Tongue (tissue), 2 donors: ENCODE data around the gene PFKFB2. TPM values are rescaled to one million over a fixed set of nuclear protein-coding genes. Genes with fewer than 3 reads are reported as not detected.

Experiments
- DNase-seq: peaks from one replicate; pipeline ENCODE4 v3.0.0-alpha.2; 2015
- total RNA-seq: library from RNA; depleted of rRNA; stranded (reverse); fragments of >200 nt; gene quantifications from one replicate; pipeline ENCODE4 v1.2.3, GENCODE V29; 2014

PFKFB2 gene
- total RNA-seq, 1 donor from 2014 or later, result 9.5 TPM

DNA sequence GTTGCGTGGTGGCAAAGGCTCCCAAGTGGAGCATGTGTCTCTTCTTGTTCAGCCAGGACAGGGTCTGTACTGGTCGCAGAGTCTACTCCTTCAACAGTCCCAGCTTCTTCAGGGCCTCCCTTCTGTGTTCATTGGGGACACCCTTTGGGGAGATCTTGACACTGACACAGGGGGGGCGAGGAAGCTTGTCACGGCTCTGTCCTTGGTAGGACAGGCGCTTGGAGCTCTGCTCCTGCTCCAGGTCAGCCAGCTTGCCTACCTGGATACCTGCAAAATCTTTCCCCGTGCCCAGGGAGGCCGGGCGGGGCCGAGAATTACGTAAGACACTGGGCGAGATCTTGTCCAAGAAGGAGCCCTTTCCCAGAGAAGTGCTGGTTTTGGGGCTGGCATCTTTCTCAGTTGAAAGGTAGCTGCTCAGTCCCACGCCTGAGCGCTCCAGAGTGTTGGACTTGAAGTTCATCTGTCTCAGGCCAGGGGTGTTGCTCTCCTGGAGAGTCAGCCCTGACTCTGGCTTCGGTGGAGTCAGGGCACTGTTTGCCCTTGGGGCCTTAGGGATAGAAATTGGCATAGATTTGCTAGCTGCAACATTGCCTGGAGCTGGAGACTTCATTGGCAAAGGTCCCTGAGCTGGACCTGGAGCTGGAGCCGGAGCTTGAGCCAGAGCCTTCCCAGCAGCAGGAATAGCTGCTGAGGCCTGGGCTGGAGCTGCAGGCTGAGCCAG lies 31.0 kb upstream of the PFKFB2 start:
- DNase-seq, result no peak

DNA sequence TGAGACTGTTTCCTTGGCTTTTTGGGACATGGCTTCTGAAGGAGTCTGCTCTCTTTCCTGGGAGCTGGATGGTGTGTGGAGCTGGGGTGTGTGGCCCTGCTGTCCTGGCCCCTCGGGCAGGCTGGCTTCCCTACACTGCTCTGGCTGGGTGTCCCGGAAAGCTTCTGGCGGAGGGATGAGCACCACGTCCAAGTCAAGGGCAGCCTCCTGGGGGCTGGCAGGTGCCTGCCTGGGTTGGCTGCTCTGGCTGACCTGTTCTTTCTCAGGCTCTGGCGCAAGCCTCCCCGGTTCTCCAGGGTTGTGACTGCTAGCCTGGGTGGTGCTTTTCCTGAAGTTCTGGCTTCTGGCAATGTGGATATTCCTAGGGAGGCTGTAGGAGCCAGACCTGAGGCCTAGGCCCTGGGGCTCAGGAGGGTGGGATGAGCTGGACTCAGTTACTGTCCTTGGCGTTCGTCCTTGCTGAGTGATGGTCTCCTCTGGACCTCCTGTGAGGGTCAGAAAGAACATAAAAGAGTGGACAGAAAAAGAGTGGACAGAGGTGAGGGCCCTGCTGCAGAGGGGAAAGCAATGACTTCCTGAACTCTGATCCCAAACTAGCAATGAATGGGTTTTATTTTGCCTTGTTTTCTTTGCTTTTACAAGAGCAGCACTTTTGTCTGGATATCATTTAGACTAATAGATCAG lies 29.9 kb upstream of the PFKFB2 start:
- no peak for DNase-seq

DNA sequence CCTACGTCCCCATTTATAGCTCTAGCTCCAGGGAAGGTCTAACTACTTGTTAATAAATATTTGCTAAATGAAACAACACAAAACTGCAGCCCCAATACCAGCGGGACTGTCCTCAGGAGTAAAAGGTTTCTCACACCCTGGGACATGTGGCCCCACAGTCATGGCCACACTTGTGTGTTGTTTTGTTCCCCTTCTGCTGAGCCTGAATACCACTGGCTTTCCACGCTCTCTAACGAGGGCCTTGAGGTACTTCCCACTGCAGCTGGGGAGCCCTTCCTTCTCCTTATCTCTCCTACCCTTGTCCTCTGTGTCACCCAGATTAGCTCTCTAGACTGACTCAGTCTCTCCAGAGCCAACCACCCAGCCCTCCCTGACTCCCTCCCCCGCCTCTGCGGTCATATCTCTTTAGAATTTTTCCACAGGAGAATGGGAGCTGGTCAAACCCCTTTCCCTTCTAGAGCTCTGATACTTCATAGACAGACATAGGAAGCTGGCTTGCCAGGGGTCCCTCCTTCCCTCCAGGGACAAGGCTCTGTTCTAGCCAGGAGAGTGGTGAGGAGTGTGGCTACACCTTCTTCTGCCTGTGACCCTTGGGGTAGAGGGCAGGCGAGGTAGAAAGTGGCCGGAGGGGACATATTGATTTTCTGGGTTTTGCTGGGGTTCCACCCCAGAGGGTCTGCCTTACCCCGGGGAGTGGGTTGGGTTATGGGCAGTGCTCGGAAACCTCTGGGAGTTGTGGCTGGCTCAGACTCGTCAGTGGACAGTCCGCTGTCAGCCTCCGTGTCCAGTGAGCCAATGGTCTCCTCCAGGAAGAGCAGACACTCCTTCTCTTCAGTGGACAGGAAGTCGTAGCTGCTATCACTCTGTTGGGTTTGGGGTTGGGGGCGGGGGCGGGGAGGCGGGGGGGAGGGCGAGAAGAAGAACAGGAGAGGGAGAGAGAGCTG lies 28.6 kb upstream of the PFKFB2 start:
- no peak for DNase-seq

DNA sequence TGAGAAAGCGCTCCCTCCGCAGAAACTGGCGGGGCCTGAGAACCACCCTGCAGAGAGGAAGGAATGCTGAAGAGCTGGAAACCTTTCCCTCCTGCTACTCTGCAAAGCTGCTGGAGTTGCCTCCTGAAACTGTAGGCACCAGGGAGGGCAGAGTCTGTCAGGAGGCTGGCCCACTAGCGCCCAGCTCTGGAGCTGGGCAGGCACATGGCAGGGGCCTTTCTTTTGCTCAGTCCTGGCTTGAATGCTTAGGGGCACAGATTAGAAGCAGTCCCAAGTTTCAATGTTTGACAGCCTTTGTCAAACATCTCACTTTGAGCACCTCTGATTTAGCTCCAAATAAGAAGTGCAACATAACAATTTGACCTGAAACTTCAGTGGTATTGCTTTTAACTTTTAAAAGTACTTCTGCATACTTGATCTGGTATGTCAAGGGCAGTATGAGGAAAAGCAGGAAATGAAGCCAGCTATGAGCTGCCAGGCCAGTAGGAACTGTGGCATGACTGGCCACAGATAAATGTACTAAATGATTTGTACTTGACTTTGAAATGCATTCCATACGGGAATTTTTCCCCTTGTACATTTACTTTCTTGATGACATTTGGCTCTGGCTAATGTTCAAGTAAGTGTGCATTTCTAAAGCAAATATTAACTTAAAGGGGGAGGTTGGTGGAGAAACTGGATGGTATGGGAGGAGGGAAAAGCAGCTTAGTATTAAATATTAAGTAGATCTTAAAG lies 27.8 kb upstream of the PFKFB2 start:
- peak; percentile 30 for DNase-seq

DNA sequence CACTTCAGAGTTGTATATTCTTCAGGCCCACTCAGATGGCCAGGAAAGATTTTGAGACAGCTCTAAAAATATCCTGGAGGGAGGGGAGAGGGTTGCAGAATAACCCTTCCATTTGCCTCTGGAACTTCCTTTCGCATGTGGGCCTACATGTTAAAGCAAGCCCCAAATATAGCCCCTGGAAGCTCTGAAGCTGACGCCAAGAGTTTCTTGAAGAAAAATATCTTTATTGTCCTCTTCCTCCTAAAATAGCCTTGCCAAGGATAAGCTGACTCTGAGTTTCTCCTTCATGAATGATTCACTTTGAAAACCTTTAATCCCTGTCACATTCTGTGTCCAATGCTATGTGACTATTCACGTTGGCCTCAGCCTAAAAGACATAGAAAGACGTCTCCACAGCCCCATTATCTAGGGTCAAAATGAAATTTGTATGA lies 27.0 kb upstream of the PFKFB2 start:
- DNase-seq, result no peak

DNA sequence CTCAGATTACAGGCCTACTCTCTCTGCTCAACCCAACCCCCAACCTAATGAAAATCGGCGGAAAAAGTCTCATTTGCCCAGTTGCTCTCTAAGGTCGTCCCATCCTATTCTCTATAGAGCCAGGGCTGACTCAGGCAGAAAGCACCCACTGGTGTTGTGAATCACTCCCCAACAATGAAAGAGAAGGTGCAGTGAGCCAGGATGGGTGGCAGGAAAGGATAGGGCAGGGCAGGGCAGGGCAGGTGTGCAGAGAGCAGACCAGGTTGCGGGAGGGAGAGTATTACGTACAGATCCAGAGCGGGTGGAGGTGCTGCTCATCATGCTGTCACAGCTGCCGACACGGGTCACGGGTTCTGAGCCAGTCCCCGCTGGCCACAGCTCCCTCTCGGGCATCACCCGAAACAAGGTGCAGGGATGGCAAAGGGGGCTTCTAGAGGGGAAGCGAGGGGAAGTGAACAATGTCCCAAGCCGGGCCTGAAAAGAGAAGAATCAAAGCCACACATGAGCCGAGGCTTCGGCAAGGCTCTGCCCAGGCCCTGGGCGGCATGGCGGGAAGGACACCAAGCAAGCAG lies 25.8 kb upstream of the PFKFB2 start:
- no peak for DNase-seq

DNA sequence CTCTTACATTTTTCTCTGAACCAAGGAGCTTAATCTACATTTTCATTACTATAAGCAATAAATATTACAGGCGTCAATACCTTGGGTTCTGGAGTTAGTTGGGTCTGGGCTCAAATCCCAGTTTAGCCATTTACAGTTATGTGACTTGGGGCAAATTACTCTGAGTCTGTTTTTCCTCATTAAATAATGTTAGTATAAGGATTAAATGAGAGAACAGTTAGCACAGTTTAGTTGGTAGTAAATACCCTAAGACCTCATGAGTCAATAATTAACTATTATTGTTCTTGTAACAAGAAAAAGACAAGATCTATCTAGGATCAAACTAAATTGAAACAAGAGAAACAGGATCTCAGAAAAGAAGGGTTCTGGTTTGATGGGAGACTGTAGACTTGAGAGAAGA lies 25.2 kb upstream of the PFKFB2 start:
- DNase-seq, result no peak

DNA sequence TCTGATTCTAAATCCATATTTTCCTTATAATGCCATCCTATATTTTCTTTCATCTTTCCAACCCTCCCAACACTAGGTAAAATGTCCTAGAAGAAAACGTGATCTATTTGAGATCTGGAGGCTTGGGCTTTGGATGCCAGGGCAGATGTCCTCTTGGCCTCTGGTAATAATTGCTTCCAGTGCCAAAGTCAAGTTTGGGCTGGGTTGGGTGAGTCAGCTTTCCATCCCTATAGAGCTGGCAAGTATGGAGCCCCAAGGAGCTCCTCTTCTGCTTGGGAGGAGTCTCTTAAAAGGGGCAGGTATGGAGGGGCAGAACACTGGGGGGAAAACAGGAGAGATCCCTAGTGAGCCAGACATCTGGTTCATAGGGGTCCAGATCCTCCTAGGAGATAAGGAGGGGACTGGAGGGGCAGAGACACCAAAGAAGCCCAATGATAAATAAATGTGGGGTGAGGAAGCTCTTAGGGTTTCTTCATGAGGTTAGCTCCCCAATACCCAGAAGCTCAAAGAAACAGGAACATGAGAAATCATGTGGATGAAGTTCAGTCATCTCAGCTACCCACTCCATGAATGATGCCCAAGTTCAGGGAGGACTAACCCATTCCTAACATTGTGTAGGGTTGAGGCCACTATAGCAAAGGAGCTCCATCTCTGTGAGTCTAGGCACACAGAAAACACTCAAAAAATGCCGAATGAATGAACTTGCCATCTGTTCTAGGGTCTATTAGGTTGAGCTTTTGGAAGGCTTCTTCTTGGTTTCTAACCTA lies 24.0 kb upstream of the PFKFB2 start:
- no peak for DNase-seq

DNA sequence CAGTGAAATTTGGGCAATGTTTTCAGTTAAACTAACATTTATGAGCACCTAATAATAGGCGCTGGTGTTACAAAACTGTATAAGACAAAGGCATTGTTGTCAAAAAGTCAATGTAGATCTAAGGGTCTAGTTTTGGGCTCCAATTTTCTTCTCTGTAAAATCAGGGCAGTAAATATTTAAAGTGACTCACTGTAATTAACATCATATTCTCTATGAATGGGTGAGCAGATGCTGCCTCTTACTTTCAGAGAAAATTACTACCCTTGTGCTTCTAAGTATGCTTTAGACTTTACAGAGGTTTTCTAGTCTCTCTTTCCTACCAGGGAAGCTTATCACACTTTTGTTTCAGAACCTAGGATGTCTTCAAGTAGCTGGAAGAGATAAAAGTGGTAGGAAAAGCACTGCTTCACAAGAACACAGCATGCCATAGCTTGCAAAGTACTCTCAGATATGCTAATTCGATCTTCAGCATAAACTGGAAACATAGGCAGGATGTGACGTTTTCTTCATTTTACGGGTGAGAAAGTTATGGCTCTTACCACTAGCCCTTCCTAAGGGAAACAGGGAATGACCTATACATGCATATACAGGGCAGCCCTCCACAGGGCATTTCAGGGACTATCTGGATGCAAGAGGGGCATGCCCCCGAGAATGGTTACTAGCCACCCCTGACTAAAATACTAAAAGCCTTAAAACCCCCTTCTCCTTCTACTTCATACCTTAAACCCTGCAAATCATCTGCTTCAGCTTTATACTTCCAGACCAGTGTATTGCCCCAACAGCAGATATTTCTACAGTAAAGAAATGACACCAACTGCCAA lies 23.2 kb upstream of the PFKFB2 start:
- no peak for DNase-seq

DNA sequence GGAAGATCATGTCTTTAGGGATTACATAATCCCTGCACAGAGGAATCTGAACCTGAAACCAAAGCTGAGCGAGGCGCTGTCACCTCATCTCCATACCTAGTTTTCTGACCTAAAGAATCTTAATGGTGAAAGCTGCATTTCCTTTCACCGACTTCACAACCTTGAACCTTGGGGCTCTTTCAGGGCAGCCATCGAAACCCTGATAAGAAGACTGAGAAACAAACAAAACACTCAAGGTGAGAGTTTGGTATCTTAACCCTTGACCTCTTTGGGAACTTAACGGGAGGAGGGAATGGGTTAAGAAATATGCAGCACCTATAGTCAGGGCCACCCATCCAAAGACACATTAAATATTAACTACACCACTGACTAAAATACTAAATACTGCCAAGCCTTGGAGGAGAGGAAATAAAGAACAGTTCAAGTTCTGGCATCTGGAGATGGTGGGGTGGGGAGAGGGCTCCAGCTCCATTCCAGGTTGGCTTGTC lies 22.5 kb upstream of the PFKFB2 start:
- no peak for DNase-seq

DNA sequence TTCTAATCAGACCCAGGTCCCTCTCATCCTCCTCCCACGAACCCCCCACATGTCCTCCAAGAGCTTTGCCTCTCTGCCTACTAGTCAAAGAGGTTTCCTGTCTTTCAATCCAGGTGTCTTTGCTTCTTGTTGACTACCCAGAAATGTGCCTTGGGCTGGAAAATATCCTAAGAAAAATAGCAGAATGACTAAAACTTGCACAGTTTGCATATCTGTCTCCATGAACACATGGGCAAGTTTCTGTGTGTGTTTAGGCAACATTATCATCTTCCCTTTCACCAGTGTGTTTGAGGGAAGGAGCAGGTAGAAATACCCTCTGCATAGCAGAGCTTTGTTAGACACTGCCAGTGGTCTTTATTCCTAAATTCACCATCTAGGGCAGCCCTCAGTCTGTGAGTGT lies 22.1 kb upstream of the PFKFB2 start:
- no peak for DNase-seq

DNA sequence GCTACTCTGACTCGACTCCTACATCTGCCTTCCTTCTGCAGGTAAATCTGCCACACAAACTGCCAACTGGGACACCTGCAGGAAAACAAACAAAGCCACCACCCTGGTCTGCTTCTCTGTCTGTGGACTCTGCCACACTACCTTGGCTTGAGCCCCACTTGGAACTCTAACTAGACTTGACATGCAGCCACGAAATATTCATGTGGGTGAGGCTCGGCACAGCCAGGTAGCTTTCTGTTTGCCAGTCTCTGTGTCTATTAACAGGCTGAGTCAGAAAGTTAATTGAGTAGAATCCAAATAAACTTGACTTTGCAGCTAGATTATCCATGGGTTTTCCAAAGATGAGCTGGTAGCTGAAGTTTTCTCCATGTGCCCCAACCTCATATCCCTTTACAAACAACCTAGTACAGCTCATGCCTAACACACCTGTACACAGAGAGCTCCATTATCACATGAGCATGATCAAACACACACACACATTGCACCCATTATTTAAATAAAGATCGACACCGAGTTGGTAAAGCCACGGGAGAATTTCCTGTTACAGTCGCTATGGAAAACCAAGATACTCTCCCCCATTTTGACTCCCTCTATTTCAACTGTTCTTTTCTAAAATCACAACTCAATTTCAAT lies 21.3 kb upstream of the PFKFB2 start:
- DNase-seq, result no peak

DNA sequence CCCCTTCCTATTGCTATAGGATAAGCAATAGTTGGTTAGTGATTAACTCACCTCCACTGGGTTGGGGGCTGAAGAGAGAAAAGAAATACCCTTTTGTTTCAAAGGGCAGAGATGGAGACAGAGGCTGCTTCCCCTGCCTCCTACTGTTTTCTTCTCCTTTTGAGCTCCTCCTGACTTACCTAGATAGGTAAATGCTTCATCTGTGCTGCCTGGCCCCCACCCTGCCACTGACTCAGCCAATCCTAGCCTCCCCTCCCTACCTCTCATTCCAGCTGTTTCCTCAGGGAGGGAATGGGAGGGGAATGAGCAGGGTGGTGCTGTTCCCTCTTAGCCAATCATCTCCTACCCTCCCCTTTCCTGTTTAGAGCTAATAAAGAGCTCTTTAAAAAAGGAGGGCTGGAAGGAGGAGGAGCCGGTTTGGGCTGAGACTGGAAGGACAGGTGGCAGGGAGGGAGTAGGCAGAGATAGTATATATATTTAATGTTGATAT lies 20.5 kb upstream of the PFKFB2 start, which contains the start of gene C1orf116:
C1orf116 (minus strand) TSS at position 229 of the 490 bp plus-strand sequence. CDS start 5,158 bp downstream, outside the sequence.
- DNase-seq, result peak; percentile 68

DNA sequence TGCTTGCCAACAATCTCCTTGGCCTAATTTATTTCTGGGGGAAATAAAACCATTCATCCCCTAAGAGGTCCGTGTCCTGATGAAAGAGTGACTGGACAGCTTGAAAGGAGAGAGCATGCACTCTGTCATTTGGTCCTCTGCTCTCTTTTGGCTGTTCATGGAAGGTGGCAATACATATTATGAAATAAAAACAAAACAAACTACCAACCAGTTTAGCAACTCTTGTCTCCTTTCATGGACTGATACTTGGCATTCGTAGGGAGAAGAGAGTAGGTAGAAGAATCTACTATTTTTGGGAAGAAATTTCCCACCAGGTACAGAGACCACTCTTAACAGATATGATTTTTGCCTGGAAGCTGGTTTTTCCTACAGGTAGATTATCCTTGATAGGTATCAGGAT lies 19.8 kb upstream of the PFKFB2 start:
- DNase-seq, result no peak

DNA sequence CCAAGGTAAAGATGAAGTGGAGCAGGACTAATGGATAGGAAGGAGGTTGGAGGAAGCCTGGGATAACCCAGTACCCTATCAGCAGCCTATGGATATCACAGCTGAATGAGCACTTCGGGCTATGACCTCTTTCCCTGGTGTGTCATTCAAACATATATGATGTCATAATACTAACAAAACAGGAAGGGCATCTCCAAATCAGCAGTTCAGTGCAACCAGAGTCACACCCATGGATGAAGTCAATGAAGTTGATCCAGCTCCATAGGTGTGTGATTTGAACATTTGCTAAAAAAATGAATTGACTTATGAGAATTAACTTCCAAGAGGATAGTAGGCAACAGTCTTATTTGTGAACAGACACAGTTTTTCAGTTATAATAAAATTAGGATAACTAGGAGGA lies 18.9 kb upstream of the PFKFB2 start:
- no peak for DNase-seq

DNA sequence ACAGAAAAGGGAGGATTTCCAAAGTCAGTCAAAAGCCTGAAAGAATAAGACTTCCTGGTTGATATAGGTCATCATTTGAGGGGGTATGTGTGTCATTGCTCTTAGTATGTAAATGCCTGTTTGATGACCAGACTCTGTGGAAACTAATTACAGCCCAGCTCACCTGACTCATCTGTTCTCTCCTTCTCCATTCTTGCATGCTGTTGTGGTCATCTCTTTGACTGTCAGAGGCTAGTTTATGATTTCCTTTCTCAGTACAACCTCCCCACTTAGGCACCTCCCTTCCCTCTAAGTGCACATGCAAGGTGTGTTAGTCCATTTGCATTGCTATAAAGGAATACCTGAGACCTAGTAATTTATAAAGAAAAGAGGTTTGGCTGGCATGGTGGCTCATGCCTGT lies 18.1 kb upstream of the PFKFB2 start:
- DNase-seq, result no peak

DNA sequence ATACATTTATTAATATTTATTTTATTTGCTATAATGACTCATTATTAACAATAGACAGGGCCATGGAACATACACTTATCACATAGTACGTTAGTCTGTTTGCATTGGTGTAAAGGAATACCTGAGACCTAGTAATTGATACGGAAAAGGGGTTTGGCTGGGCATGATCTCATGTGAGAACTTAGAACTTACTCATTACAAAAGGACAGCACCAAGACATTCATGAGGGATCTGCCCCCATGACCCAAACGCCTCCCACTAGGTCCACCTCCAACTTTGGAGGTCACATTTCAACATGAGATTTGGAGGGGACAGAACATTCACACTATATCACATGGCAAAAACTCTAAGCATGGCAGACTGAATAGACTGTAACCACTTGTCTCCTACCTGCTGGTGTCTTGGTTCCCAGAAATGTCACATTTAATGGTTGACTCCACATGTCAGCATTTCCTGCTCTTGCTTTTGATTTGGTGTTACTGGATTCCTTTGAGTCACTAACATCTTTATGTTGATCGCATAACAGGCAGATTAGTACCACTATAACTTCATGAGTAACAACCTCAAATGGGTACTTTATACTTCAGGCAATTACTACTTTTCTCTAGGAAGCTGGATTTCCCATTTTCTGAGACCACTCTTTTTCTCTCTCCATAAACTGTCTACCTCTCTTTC lies 17.1 kb upstream of the PFKFB2 start:
- no peak for DNase-seq

DNA sequence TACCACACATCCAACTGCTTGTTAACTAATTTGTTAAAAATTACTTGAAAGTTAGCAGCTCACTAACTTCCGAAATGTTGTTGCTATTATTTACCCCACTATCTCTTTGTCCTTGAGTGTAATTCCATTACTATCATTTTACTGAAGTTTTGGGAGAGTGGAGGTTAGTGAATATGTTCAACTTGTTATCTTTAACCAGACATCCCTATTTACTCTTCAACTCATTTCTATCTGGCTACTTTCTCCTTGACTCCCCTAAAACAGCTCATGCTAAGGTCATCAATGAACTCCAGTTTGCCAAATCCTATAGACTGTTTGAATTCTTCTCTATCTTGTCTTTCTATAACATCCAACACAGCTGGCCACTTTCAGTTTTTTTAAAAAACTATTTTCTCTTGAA lies 16.2 kb upstream of the PFKFB2 start:
- no peak for DNase-seq
